CD4-positive, alpha-beta T cell (primary cell): ENCODE measurements around the gene E2F7. TPM values are rescaled to one million over a fixed set of nuclear protein-coding genes. Genes with fewer than 3 reads are reported as not detected.

Source experiments
- ATAC-seq: fragments of 200-7000 bp; cut with Tn5 transposase; one replicate; pipeline ENCODE4 v1.10.0; 2022; ENCODE audit warnings: mild to moderate bottlenecking; ENCODE audit not compliant: poor library complexity
- CTCF ChIA-PET: fragments of 350-600 bp; sonication (Branson Sonifier 250); formaldehyde crosslinking; loops from one replicate; lab custom pipeline; 2021; ENCODE audit warnings: antibody characterized with exemption, inconsistent platforms; lab: Charles Lee
- POLR2A ChIA-PET: fragments of 350-600 bp; sonication (Branson Sonifier 250); formaldehyde crosslinking; loops from one replicate; lab custom pipeline; 2021; ENCODE audit warnings: antibody characterized with exemption, inconsistent platforms; lab: Charles Lee
- DNase-seq, 14 experiments: peaks; one replicate each; pipeline ENCODE4 v3.0.0-alpha.2; 2013 to 2020; ENCODE audit warnings: mixed read lengths in 2 of 14
- H3K27ac ChIP-seq, 2 donors: one replicate each; pipeline versions ENCODE4 v1.5.1 to v1.7.0; 2013; ENCODE audit warnings: low read length in 2 of 2, low read depth in 1 of 2, mild to moderate bottlenecking in 1 of 2
- H3K27me3 ChIP-seq, 2 experiments: 1 replicate in 1 of 2; 2 replicates in 1 of 2; pipeline versions ENCODE4 v1.6.1 to v1.7.0; 2013; ENCODE audit warnings: low read length in 2 of 2, control low read depth in 1 of 2, mild to moderate bottlenecking in 1 of 2, moderate library complexity in 1 of 2; ENCODE audit not compliant: insufficient read depth in 2 of 2, control insufficient read depth in 1 of 2
- H3K36me3 ChIP-seq: one replicate; pipeline ENCODE4 v1.6.1; 2013; ENCODE audit warnings: low read length, control low read depth; ENCODE audit not compliant: insufficient read depth
- H3K4me1 ChIP-seq: one replicate; pipeline ENCODE4 v1.6.1; 2013; ENCODE audit warnings: low read length, control low read depth; ENCODE audit not compliant: insufficient read depth
- H3K4me3 ChIP-seq: one replicate; pipeline ENCODE4 v1.5.1; 2013; ENCODE audit warnings: mild to moderate bottlenecking, low read length, moderate library complexity
- H3K9me3 ChIP-seq, 2 experiments: 1 replicate in 1 of 2; 2 replicates in 1 of 2; pipeline versions ENCODE4 v1.6.1 to v1.7.0; 2013; ENCODE audit warnings: low read length in 2 of 2, mild to moderate bottlenecking in 2 of 2, control low read depth in 1 of 2, moderate library complexity in 1 of 2; ENCODE audit not compliant: control insufficient read depth in 1 of 2, insufficient read depth in 1 of 2
- H3K27ac Mint-ChIP-seq: one replicate; pipeline ENCODE4 v1.8.0; 2020; ENCODE audit warnings: mixed read lengths
- H3K27me3 Mint-ChIP-seq: one replicate; pipeline ENCODE4 v1.8.0; 2021; ENCODE audit warnings: mixed read lengths
- H3K36me3 Mint-ChIP-seq: one replicate; pipeline ENCODE4 v1.8.0; 2021; ENCODE audit warnings: low read depth, mixed read lengths
- H3K4me1 Mint-ChIP-seq: one replicate; pipeline ENCODE4 v1.8.0; 2021; ENCODE audit warnings: low read depth, mixed read lengths
- H3K4me3 Mint-ChIP-seq: one replicate; pipeline ENCODE4 v1.8.0; 2020; ENCODE audit warnings: mild to moderate bottlenecking, mixed read lengths
- H3K9me3 Mint-ChIP-seq: one replicate; pipeline ENCODE4 v1.8.0; 2020; ENCODE audit warnings: mixed read lengths
- intact Hi-C, 2 experiments: fragments of 100-400 bp; cut with DNase I in 1 of 2; cut with micrococcal nuclease in 1 of 2; formaldehyde crosslinking; loops; one replicate each; pipeline versions ENCODE4 v1.15.1 to v1.9.0; 2023 to 2025; cut with DNase I, micrococcal nuclease
- total RNA-seq, 174 experiments: library from RNA in 2 of 174; stranded (reverse) in 2 of 174; gene quantifications; one replicate each; pipeline ENCODE4 v1.2.3 and lab custom pipeline; 2021 to 2026
- TF ChIP-seq, protein P1 (sequence below): fragments of 200-600 bp; IDR thresholded peaks from one replicate; pipeline ENCODE4 v1.8.0; 2022; ENCODE audit warnings: antibody characterized with exemption, mild to moderate bottlenecking

E2F7 gene
- total RNA-seq, 2 experiments from 2014 or later, result 0.14 to 0.16 TPM

DNA sequence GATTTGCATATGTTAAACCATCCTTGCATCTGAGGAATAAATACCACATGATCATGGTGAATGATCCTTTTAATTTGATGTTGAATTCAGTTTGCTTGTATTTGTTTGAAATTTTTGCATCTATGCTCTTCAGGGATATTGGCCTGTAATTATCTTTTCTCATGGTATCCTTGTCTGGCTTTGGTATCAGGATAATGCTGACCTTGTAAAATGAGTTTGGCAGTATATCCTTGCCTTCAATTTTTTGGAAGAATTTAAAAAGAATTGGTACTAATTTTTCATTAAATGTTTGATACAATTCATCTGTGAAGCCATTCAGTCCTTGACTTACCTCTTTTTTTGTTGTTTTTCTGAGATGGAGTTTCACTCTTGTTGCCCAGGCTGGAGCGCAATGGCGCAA lies 85.2 kb downstream of the E2F7 start:
- POLR2A ChIA-PET, result no interaction called here
- ATAC-seq, result no peak
- Mint-ChIP-seq H3K27ac (no peak overlapping the region), H3K9me3 (peaks cover 13% of the 10 kb centered on the region), H3K36me3 (no peaks in the 10 kb centered on the region), H3K4me1 (no peaks in the 10 kb centered on the region), H3K27me3 (peaks cover 10% of the 10 kb centered on the region), H3K4me3 (no peak overlapping the region)
- Histone ChIP-seq H3K4me3 (no peak overlapping the region), H3K27ac (no peak overlapping the region), H3K27me3 (peaks cover 1 to 3% of the 10 kb centered on the region in 2 experiments), H3K36me3 (no peaks in the 10 kb centered on the region), H3K9me3 (peaks cover 17 to 18% of the 10 kb centered on the region in 2 experiments), H3K4me1 (no peaks in the 10 kb centered on the region)
- no peak for DNase-seq
- CTCF ChIA-PET, result no interaction called here
- intact Hi-C loops, result no loop called here
- TF ChIP-seq, protein P1, sequence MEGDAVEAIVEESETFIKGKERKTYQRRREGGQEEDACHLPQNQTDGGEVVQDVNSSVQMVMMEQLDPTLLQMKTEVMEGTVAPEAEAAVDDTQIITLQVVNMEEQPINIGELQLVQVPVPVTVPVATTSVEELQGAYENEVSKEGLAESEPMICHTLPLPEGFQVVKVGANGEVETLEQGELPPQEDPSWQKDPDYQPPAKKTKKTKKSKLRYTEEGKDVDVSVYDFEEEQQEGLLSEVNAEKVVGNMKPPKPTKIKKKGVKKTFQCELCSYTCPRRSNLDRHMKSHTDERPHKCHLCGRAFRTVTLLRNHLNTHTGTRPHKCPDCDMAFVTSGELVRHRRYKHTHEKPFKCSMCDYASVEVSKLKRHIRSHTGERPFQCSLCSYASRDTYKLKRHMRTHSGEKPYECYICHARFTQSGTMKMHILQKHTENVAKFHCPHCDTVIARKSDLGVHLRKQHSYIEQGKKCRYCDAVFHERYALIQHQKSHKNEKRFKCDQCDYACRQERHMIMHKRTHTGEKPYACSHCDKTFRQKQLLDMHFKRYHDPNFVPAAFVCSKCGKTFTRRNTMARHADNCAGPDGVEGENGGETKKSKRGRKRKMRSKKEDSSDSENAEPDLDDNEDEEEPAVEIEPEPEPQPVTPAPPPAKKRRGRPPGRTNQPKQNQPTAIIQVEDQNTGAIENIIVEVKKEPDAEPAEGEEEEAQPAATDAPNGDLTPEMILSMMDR, result no peak

DNA sequence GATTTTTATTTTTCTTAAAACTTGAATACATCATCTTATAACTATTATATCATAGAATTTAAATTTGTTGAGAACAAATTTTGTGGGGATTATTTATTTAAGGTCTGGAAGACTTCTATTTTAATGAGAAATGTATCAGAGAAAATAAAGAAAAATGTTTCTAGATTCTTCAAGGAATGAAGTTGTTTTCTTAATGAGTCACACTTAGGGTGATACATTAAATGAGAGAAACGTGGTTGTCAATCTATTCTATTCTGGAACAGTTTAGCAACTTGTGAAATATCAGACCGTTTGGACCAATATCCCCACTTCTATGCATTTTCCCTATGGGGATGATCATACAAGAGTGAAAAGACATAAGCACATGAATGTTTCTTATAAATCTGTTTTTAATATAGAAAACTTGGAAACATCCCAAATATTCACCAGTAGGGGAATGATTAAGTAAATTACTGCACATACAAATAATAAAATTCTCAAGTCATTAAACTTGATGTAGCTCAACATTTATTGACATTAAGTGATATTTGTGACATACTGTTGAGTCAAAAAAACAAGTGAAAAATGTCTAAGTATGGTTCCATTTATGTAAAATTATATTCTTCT lies 88.5 kb downstream of the E2F7 start:
- Histone ChIP-seq H3K36me3 (no peaks in the 10 kb centered on the region), H3K9me3 (peaks cover 0 to 5% of the 10 kb centered on the region in 2 experiments), H3K4me1 (no peaks in the 10 kb centered on the region), H3K27me3 (peaks cover 0 to 4% of the 10 kb centered on the region in 2 experiments), H3K27ac (no peak overlapping the region), H3K4me3 (no peak overlapping the region)
- Mint-ChIP-seq H3K4me1 (peaks cover 10% of the 10 kb centered on the region), H3K9me3 (peaks cover under 1% of the 10 kb centered on the region), H3K36me3 (no peaks in the 10 kb centered on the region), H3K27me3 (peaks cover 14% of the 10 kb centered on the region), H3K4me3 (no peak overlapping the region), H3K27ac (no peak overlapping the region)
- CTCF ChIA-PET, result no interaction called here
- TF ChIP-seq, protein P1, result no peak
- intact Hi-C loops, result loop anchor here in 1 of 2 experiments (10.0 kb wide), 1 partner anchor 718 kb away; no protein-coding TSS in a partner anchor
- POLR2A ChIA-PET, result no interaction called here
- DNase-seq (no peak), ATAC-seq (no peak)

Other genes with a start within 250 kb of the E2F7 start
- not detected for gene CSRP2, start 186.6 kb downstream of the E2F7 start, total RNA-seq